Neural progenitor cell (in vitro differentiated cells): ENCODE data around the gene KMT5C.

Experiments used
- CTCF ChIP-seq: fragments of 200-600 bp; sonication (generic); IDR thresholded peaks from 2 replicates; pipeline ENCODE4 v1.5.1; 2017; ENCODE audit warnings: antibody characterized with exemption, mild to moderate bottlenecking
- EZH2phosphoT487 ChIP-seq: fragments of 200-600 bp; sonication (generic); IDR thresholded peaks from 2 replicates; pipeline ENCODE4 v1.6.1; 2017; ENCODE audit warnings: antibody characterized with exemption

GRCh38 chr19:55391702-55392615 is 52.3 kb downstream of the KMT5C start:
- no peak for TF ChIP-seq CTCF
- TF ChIP-seq EZH2phosphoT487: no peak
